PC-3 (cell line): ENCODE results near the gene SP140.

Experiments used
- EZH2 ChIP-seq: fragments of 300-600 bp; sonication (generic); IDR thresholded peaks from one replicate; pipeline ENCODE4 v1.6.1; 2017; ENCODE audit warnings: antibody characterized with exemption, mild to moderate bottlenecking, low read length; ENCODE audit not compliant: unreplicated experiment
- TF ChIP-seq, protein P1 (sequence below): fragments of 300-600 bp; sonication (generic); conservative IDR thresholded peaks from 2 replicates; pipeline ENCODE4 v1.5.1; 2017; ENCODE audit warnings: antibody characterized with exemption, low read depth, mild to moderate bottlenecking, low read length

DNA sequence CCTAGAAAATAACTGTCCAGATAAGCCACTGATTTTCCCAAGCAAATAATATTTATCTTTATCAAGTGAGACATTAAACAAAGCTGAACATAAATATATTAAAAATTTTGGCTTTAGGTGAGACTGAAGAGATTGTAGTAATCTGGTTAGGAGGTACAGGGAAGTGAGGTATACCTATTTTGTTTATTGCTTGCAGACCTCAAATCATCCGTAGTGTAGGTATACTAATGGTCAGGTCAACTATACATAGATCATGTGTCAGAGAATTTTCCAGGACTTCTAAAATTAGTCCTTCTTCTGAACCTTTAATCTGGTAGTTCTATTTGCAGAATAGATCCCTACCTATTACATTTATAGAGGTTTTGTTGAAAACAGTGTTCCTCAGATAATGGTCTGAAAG lies 41.5 kb downstream of the SP140 start:
- TF ChIP-seq, protein P1, sequence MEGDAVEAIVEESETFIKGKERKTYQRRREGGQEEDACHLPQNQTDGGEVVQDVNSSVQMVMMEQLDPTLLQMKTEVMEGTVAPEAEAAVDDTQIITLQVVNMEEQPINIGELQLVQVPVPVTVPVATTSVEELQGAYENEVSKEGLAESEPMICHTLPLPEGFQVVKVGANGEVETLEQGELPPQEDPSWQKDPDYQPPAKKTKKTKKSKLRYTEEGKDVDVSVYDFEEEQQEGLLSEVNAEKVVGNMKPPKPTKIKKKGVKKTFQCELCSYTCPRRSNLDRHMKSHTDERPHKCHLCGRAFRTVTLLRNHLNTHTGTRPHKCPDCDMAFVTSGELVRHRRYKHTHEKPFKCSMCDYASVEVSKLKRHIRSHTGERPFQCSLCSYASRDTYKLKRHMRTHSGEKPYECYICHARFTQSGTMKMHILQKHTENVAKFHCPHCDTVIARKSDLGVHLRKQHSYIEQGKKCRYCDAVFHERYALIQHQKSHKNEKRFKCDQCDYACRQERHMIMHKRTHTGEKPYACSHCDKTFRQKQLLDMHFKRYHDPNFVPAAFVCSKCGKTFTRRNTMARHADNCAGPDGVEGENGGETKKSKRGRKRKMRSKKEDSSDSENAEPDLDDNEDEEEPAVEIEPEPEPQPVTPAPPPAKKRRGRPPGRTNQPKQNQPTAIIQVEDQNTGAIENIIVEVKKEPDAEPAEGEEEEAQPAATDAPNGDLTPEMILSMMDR = no peak
- TF ChIP-seq EZH2 = no peak
